KMS-11 (cell line): Measurements from ENCODE around the gene COG6.

Experiments used
- H2AFZ ChIP-seq: fragments of 200-600 bp; sonication (generic); 2 replicates; pipeline ENCODE4 v1.6.1; 2016; ENCODE audit warnings: antibody characterized with exemption, mixed run types, low read depth
- H3K27ac ChIP-seq: fragments of 200-600 bp; sonication (generic); 2 replicates; pipeline ENCODE4 v1.6.1; 2016; ENCODE audit warnings: mild to moderate bottlenecking, mixed run types
- H3K27me3 ChIP-seq: fragments of 200-600 bp; sonication (generic); 2 replicates; pipeline ENCODE4 v1.6.1; 2017; ENCODE audit warnings: mild to moderate bottlenecking, low read depth, mixed run types, moderate library complexity; ENCODE audit not compliant: insufficient read depth
- H3K36me3 ChIP-seq: fragments of 200-600 bp; sonication (generic); 2 replicates; pipeline ENCODE4 v1.6.1; 2017; ENCODE audit warnings: mild to moderate bottlenecking, mixed run types; ENCODE audit not compliant: insufficient read depth
- H3K4me1 ChIP-seq: fragments of 200-600 bp; sonication (generic); 2 replicates; pipeline ENCODE4 v1.6.1; 2016; ENCODE audit warnings: mild to moderate bottlenecking, low read depth, mixed run types; ENCODE audit not compliant: poor library complexity, severe bottlenecking
- H3K4me2 ChIP-seq: fragments of 200-600 bp; sonication (generic); 2 replicates; pipeline ENCODE4 v1.7.0; 2016; ENCODE audit warnings: mild to moderate bottlenecking, mixed run types
- H3K4me3 ChIP-seq: fragments of 200-600 bp; sonication (generic); IDR thresholded peaks from 2 replicates; pipeline ENCODE4 v1.6.1; 2017; ENCODE audit warnings: low read depth, low read length, mixed read lengths; ENCODE audit not compliant: insufficient read depth
- H3K79me2 ChIP-seq: fragments of 200-600 bp; sonication (generic); 2 replicates; pipeline ENCODE4 v1.6.1; 2016; ENCODE audit warnings: low read depth, mixed run types; ENCODE audit not compliant: insufficient read depth
- H3K9ac ChIP-seq: fragments of 200-600 bp; sonication (generic); 2 replicates; pipeline ENCODE4 v1.6.1; 2016; ENCODE audit warnings: mild to moderate bottlenecking, mixed run types
- H4K20me1 ChIP-seq: fragments of 200-600 bp; sonication (generic); 2 replicates; pipeline ENCODE4 v1.6.1; 2016; ENCODE audit warnings: mild to moderate bottlenecking, mixed run types; ENCODE audit not compliant: insufficient read depth
- CTCF ChIP-seq: fragments of 200-600 bp; sonication (generic); conservative IDR thresholded peaks from 2 replicates; pipeline ENCODE4 v1.6.1; 2017; ENCODE audit warnings: low read depth, mild to moderate bottlenecking, antibody characterized with exemption, low read length, moderate library complexity, mixed read lengths

The COG6 gene

GRCh38 chr13:39781381-39781780 lies 125.9 kb downstream of the COG6 start:
- Histone ChIP-seq H3K27ac (no peak overlapping the region), H3K27me3 (no peaks in the 10 kb centered on the region), H3K79me2 (no peaks in the 10 kb centered on the region), H2AFZ (no peak overlapping the region), H3K4me2 (no peak overlapping the region), H3K9ac (no peak overlapping the region), H4K20me1 (no peaks in the 10 kb centered on the region), H3K36me3 (no peaks in the 10 kb centered on the region), H3K4me1 (peaks cover 3% of the 10 kb centered on the region), H3K4me3 (no peak overlapping the region)
- TF ChIP-seq CTCF: no peak

GRCh38 chr13:39783051-39783450 lies 127.6 kb downstream of the COG6 start:
- no peak for TF ChIP-seq CTCF
- no peak overlapping the region for H2AFZ ChIP-seq
- H3K4me2 ChIP-seq: no peak overlapping the region

GRCh38 chr13:39784347-39784746 lies 128.9 kb downstream of the COG6 start:
- Histone ChIP-seq H3K4me2 (no peak overlapping the region), H3K27ac (no peak overlapping the region), H3K9ac (no peak overlapping the region), H4K20me1 (no peaks in the 10 kb centered on the region), H3K4me3 (no peak overlapping the region), H3K36me3 (no peaks in the 10 kb centered on the region), H3K27me3 (no peaks in the 10 kb centered on the region), H2AFZ (no peak overlapping the region), H3K79me2 (no peaks in the 10 kb centered on the region), H3K4me1 (peaks cover under 1% of the 10 kb centered on the region)
- TF ChIP-seq CTCF: no peak

More at GRCh38 chr13:39783051-39783450, 127.6 kb downstream of the COG6 start:
- H4K20me1 ChIP-seq: no peaks in the 10 kb centered on the region
- peaks cover 3% of the 10 kb centered on the region for H3K4me1 ChIP-seq
- no peaks in the 10 kb centered on the region for H3K36me3 ChIP-seq
- H3K27me3 ChIP-seq: no peaks in the 10 kb centered on the region
- H3K79me2 ChIP-seq: no peaks in the 10 kb centered on the region
- H3K27ac ChIP-seq: no peak overlapping the region
- no peak overlapping the region for H3K9ac ChIP-seq
- no peak overlapping the region for H3K4me3 ChIP-seq

GRCh38 chr13:39786091-39786490 lies 130.6 kb downstream of the COG6 start:
- Histone ChIP-seq H3K36me3 (no peaks in the 10 kb centered on the region), H4K20me1 (no peaks in the 10 kb centered on the region), H3K4me2 (no peak overlapping the region), H3K27me3 (no peaks in the 10 kb centered on the region), H3K79me2 (no peaks in the 10 kb centered on the region), H3K27ac (no peak overlapping the region), H3K4me1 (no peaks in the 10 kb centered on the region), H2AFZ (no peak overlapping the region), H3K9ac (no peak overlapping the region), H3K4me3 (no peak overlapping the region)
- no peak for TF ChIP-seq CTCF
